ENCODE measurements around the gene HOXB9.

DNA sequence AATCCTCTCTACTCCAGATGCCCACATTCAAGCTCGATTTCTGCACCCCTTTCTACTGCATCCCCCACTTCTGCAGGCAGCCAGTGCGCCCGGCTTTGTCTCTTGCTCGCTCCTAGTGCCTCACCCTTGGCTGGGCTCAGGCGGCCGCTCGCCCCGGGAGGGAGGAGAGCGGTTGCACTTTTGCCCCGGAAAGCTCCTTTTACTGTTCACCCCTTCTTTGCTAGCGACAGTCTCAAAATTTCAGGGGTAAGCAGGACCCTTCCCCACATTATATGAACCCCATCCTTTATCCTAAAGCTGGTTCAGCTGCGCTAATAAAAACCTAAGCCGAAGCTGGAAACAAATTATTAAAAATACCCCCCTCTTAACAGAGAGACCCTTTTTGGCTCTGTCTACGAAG, 33.6 kb downstream of the HOXB9 start:
- TF ChIP-seq, protein P1, sequence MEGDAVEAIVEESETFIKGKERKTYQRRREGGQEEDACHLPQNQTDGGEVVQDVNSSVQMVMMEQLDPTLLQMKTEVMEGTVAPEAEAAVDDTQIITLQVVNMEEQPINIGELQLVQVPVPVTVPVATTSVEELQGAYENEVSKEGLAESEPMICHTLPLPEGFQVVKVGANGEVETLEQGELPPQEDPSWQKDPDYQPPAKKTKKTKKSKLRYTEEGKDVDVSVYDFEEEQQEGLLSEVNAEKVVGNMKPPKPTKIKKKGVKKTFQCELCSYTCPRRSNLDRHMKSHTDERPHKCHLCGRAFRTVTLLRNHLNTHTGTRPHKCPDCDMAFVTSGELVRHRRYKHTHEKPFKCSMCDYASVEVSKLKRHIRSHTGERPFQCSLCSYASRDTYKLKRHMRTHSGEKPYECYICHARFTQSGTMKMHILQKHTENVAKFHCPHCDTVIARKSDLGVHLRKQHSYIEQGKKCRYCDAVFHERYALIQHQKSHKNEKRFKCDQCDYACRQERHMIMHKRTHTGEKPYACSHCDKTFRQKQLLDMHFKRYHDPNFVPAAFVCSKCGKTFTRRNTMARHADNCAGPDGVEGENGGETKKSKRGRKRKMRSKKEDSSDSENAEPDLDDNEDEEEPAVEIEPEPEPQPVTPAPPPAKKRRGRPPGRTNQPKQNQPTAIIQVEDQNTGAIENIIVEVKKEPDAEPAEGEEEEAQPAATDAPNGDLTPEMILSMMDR (IDR thresholded peaks at IDR 0.05) = no peak
- TF ChIP-seq POLR2A (IDR thresholded peaks at IDR 0.05) (no peak), POLR2AphosphoS5 (IDR thresholded peaks at IDR 0.05) (no peak), EP300 (IDR thresholded peaks at IDR 0.05) (no peak)
